ENCODE measurements around the gene GALNT7. TPM values are rescaled to one million over a fixed set of nuclear protein-coding genes. Genes with fewer than 3 reads are reported as not detected.

Gene GALNT7
- total RNA-seq, 1 donor from 2014 or later = 31.1 TPM

DNA sequence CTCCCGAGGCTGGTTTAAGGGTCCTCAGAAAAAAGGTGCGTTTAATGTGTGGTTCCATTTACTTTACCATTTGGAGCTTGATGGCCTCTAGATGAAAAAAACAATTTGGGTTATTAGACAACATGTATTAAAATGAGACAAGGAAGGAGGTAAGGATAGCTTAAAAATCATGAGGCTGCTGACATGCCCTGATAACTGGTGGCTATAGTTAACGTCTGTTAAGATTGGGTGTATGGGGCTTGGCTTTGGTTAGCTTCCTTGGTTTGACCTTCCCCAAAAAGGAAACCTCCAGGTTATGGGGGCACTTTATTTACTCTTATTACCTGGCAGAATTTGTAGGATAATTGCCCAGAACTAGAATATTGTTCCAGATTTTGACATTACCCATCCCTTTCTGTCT, 114.0 kb downstream of the GALNT7 start:
- no peak for DNase-seq (ENCODE audit: low read depth)
- TF ChIP-seq, protein P1, sequence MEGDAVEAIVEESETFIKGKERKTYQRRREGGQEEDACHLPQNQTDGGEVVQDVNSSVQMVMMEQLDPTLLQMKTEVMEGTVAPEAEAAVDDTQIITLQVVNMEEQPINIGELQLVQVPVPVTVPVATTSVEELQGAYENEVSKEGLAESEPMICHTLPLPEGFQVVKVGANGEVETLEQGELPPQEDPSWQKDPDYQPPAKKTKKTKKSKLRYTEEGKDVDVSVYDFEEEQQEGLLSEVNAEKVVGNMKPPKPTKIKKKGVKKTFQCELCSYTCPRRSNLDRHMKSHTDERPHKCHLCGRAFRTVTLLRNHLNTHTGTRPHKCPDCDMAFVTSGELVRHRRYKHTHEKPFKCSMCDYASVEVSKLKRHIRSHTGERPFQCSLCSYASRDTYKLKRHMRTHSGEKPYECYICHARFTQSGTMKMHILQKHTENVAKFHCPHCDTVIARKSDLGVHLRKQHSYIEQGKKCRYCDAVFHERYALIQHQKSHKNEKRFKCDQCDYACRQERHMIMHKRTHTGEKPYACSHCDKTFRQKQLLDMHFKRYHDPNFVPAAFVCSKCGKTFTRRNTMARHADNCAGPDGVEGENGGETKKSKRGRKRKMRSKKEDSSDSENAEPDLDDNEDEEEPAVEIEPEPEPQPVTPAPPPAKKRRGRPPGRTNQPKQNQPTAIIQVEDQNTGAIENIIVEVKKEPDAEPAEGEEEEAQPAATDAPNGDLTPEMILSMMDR (conservative IDR thresholded peaks at IDR 0.05; ENCODE audit: low read depth, low read length) = no peak

DNA sequence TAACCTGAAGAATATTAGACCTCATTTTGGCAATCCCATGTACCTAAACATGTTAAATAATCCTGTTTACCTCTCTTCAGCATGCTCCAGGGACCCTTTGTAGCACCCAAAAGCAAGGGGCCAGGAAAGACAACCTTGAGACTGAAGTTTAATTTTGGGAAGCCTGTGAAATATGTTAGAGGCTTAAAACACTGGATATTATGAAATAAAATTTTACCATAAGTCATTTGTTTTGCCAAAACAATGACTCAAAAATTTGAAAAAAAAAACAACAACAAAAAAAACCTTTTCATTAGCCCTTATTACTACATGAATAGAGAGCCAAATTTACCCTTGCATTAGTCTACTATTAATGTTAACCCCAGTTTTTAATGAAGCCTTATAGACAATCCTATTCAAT, 115.9 kb downstream of the GALNT7 start:
- no peak for DNase-seq (ENCODE audit: low read depth)
- H3K4me3 ChIP-seq (ENCODE audit: low read depth, low read length) = no peak overlapping the region
- TF ChIP-seq, protein P1 (conservative IDR thresholded peaks at IDR 0.05; ENCODE audit: low read depth, low read length) = no peak

More for the DNA sequence above, 114.0 kb downstream of the GALNT7 start:
- no peak overlapping the region for H3K4me3 ChIP-seq (ENCODE audit: low read depth, low read length)

DNA sequence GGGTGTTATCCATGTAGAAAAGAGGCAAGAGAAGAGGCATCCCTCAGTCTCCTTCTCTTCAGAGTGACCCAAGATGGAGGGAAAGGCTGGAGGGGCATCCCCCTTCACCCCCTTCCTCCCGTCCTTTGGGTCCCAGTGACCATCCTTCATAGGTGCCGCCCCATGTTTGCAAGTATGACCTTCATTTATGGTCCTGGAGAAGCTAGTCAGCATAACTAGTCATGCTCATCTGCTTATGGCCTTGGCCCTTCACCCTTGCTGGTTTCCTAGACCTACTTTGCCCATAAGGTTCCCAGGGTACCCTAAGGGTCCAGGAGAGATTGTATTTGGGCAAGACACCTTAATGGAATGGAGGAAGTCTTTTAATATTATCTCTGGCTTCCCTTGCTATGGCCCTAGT, 118.9 kb downstream of the GALNT7 start:
- TF ChIP-seq, protein P1 (conservative IDR thresholded peaks at IDR 0.05; ENCODE audit: low read depth, low read length) = no peak
- H3K4me3 ChIP-seq (ENCODE audit: low read depth, low read length) = no peak overlapping the region
- DNase-seq (ENCODE audit: low read depth) = no peak

DNA sequence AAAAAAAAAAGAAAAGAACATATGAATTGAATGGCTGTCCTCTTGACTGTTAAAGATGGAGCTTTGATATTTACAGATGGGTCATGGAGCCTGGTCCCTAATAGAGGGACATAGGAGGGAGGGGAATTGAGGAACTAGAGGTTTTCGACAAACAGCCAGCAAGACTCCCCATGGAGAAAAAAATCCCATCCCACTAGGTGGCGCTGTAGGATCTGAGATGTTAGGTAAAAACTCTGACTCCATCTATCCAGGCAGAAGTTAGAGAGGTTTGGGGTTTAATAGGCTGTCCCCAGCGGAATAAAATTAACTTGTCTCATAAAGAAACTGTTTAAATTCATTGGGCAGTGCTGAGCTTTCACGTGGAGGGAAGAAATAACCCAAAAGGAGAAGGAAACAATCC, 119.7 kb downstream of the GALNT7 start:
- H3K4me3 ChIP-seq (ENCODE audit: low read depth, low read length) = no peak overlapping the region
- TF ChIP-seq, protein P1 (conservative IDR thresholded peaks at IDR 0.05; ENCODE audit: low read depth, low read length) = peak; percentile 71
- DNase-seq (ENCODE audit: low read depth) = peak; percentile 16

DNA sequence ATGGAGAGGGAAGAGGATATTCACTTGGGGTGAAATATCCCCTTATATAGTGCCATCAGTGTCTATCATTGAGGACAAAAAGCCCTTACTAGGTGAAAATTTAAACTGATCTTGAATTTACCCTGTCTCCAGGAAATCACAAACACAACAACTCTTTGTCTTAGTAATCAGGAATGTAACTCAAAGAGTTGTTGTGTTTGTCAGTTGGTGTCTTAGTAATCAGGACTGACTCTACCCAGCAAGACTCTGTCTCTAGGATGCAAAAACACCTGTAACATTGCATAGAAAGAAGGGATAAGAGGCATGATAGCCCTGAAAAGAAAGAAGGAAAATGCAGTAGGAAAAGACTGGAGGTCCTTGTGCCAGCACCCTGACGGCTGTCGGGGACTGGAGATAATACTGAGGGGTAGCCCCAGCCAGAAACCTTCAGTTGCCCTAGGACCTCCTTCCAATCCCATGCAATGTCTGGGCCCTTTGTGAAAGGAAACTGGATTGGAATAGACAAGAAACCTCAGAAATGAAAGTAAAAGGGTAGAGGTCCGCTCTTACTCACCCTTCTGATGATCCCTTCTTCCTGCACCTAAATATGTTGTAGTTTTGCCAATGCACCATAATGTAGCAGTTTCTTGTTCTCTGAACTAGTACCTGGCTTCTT, 120.2 kb downstream of the GALNT7 start:
- DNase-seq (ENCODE audit: low read depth) = no peak
- no peak overlapping the region for H3K4me3 ChIP-seq (ENCODE audit: low read depth, low read length)
- TF ChIP-seq, protein P1 (conservative IDR thresholded peaks at IDR 0.05; ENCODE audit: low read depth, low read length) = no peak

DNA sequence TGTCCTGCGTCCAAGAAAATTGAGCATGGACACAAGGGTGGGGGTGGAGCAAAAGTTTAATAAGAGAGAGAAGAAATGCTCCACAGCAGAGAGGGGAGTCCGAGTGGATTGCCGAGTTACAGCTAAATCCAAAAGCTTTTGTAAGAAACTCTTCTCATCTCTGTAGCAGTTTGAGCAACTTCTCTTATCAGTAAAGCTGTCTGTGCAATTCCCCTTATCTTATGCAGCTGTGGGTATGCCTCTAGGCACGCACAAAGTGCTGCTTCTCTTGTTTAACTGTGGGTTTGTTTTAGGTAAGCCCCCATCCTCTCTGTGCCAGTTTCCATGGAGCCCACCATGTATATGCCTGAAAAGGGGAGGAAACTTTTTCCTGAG, 120.7 kb downstream of the GALNT7 start:
- TF ChIP-seq, protein P1 (conservative IDR thresholded peaks at IDR 0.05; ENCODE audit: low read depth, low read length) = no peak
- H3K4me3 ChIP-seq (ENCODE audit: low read depth, low read length) = no peak overlapping the region
- no peak for DNase-seq (ENCODE audit: low read depth)

DNA sequence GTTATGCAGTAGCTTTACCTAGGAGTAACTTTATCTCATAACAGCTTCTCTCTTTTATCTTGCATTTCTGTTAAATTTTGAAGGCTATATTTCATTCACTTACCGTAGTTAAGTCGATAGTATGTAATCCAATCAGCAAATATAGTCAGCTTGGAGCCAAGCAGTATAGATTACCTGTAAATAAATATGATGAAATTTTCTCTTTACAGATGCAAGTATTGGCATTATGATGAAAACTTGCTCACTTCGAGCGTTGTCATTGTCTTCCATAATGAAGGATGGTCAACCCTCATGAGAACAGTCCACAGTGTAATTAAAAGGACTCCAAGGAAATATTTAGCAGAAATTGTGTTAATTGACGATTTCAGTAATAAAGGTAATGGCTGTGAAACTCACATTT, 123.3 kb downstream of the GALNT7 start:
- no peak overlapping the region for H3K4me3 ChIP-seq (ENCODE audit: low read depth, low read length)
- no peak for DNase-seq (ENCODE audit: low read depth)
- TF ChIP-seq, protein P1 (conservative IDR thresholded peaks at IDR 0.05; ENCODE audit: low read depth, low read length) = no peak

All from epithelial cell of proximal tubule (primary cell).